HFFc6 (cell line): Measurements from ENCODE around the gene SYT2. TPM values are rescaled to one million over a fixed set of nuclear protein-coding genes. Genes with fewer than 3 reads are reported as not detected.

Experiments used
- DNase-seq: peaks from one replicate; pipeline ENCODE4 v3.0.0-alpha.2; 2018
- H3K27ac Mint-ChIP-seq: 2 replicates; pipeline ENCODE4 v1.8.0; 2020; ENCODE audit warnings: mild to moderate bottlenecking, mixed read lengths
- H3K27me3 Mint-ChIP-seq: 2 replicates; pipeline ENCODE4 v1.8.0; 2021; ENCODE audit warnings: mild to moderate bottlenecking, moderate library complexity, mixed read lengths; ENCODE audit not compliant: insufficient read depth
- H3K36me3 Mint-ChIP-seq: 2 replicates; pipeline ENCODE4 v1.8.0; 2021; ENCODE audit warnings: low read depth, mixed read lengths
- H3K4me1 Mint-ChIP-seq: 2 replicates; pipeline ENCODE4 v1.8.0; 2020; ENCODE audit warnings: low read depth, mixed read lengths
- H3K4me3 Mint-ChIP-seq: 2 replicates; pipeline ENCODE4 v1.8.0; 2020; ENCODE audit warnings: mild to moderate bottlenecking, moderate library complexity, mixed read lengths
- H3K9me3 Mint-ChIP-seq: 2 replicates; pipeline ENCODE4 v1.8.0; 2020; ENCODE audit warnings: mild to moderate bottlenecking, mixed read lengths
- total RNA-seq, 6 experiments: library from RNA; stranded (reverse); fragmentation: NEBNext Ultra II Directional; extraction: Animal tissue kit (Norgen Biotek cat#: 25700); gene quantifications; 2 replicates in 1 of 6; 3 replicates in 5 of 6; pipeline ENCODE4 v1.2.3, GENCODE V29; 2021
- TF ChIP-seq, protein P1 (sequence below): fragments of 200-600 bp; sonication (generic); IDR thresholded peaks from 2 replicates; pipeline ENCODE4 v1.5.0; 2021; ENCODE audit warnings: antibody characterized with exemption, mild to moderate bottlenecking

The SYT2 gene
- total RNA-seq, 6 experiments from 2014 or later = 0.03 TPM; not detected in 5

DNA sequence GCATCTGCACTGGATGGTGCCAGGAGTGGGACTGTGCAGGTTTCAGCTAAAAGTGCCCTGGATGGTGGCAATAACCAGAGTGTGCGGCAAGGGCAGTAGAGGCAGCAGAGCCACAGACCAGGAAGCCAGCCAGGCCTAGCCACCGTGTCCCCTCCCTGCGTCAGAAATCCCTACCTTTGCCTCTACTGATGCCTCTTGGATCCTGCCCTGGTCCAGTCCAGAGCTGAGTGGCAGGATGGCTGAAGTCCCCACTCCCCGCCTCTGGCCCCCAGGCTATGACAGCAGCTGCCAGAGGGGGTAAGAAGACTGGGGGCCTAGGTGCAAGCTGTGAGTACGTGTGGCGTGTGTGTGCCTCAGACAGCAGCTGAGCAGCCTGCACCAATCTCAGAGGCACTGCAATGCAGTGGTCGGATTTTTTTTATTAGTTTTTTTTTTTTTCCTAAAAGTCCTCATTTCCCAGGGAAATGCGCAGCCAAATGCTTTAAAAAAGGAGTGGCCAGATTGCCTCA is 51.9 kb downstream of the SYT2 start:
- Mint-ChIP-seq H3K27ac (no peak overlapping the region), H3K27me3 (peaks cover 46% of the 10 kb centered on the region), H3K36me3 (no peaks in the 10 kb centered on the region), H3K9me3 (no peaks in the 10 kb centered on the region), H3K4me1 (no peaks in the 10 kb centered on the region), H3K4me3 (no peak overlapping the region)
- no peak for DNase-seq
- TF ChIP-seq, protein P1, sequence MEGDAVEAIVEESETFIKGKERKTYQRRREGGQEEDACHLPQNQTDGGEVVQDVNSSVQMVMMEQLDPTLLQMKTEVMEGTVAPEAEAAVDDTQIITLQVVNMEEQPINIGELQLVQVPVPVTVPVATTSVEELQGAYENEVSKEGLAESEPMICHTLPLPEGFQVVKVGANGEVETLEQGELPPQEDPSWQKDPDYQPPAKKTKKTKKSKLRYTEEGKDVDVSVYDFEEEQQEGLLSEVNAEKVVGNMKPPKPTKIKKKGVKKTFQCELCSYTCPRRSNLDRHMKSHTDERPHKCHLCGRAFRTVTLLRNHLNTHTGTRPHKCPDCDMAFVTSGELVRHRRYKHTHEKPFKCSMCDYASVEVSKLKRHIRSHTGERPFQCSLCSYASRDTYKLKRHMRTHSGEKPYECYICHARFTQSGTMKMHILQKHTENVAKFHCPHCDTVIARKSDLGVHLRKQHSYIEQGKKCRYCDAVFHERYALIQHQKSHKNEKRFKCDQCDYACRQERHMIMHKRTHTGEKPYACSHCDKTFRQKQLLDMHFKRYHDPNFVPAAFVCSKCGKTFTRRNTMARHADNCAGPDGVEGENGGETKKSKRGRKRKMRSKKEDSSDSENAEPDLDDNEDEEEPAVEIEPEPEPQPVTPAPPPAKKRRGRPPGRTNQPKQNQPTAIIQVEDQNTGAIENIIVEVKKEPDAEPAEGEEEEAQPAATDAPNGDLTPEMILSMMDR = no peak

DNA sequence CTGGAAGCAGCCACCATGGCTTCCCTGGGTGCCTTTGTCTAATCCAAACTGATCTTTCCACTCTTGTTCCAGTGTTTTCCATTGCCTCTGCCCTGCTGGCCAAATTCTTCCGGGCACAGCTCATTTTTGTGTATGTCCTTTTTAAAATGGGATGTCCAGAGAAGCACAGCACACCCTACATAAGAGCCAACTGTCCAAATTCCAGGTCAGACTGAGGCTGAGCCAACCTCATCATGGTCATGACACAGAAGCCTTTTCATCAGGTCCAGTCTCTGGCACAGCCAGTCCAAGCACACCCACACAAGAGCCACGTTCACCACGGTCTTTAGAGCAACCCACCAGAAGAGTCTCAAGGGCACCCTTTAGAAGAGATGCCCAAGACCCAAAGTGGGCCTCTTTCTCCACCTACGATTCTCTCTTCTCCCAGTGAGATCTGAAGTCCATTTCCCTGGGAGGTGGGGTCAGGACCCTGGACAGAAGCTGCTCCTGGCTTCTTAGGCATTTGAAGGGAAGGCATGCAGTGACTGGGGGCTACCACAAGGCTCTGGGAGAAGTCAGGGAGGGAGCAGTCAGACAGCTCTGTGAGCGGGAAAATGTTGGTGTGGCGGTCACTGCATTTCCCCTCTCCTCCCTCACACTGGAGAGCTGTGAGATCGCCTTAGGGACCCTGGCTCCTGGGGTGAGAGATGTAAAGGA is 53.2 kb downstream of the SYT2 start:
- DNase-seq = peak; percentile 18
- H3K9me3 Mint-ChIP-seq = no peaks in the 10 kb centered on the region
- TF ChIP-seq, protein P1 = peak; percentile 30
- H3K27ac Mint-ChIP-seq = no peak overlapping the region
- H3K4me3 Mint-ChIP-seq = no peak overlapping the region
- peaks cover 51% of the 10 kb centered on the region for H3K27me3 Mint-ChIP-seq
- no peaks in the 10 kb centered on the region for H3K4me1 Mint-ChIP-seq
- no peaks in the 10 kb centered on the region for H3K36me3 Mint-ChIP-seq

DNA sequence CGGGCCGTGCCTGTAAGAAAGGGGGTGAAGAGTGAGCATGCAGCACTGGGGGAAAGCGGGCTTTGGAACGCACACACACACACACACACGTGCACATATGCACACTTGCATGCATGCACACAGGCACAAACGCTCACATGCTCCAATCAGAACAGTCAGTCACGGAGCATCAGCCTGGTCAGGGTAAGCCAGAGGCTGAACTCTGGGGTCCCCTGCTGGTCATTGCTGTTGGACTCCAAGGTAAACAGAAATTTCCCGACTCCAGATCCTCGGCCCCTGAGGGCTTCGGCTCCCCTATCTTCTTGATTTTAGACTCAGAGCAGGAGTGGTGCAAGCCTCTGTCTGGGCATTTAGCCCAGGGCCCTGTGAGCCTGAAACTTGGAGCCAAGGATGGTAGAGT is 54.2 kb downstream of the SYT2 start:
- Mint-ChIP-seq H3K36me3 (no peaks in the 10 kb centered on the region), H3K27me3 (peaks cover 56% of the 10 kb centered on the region), H3K4me3 (no peak overlapping the region), H3K9me3 (no peaks in the 10 kb centered on the region), H3K27ac (no peak overlapping the region), H3K4me1 (no peaks in the 10 kb centered on the region)
- no peak for DNase-seq
- TF ChIP-seq, protein P1 = peak; percentile 59

DNA sequence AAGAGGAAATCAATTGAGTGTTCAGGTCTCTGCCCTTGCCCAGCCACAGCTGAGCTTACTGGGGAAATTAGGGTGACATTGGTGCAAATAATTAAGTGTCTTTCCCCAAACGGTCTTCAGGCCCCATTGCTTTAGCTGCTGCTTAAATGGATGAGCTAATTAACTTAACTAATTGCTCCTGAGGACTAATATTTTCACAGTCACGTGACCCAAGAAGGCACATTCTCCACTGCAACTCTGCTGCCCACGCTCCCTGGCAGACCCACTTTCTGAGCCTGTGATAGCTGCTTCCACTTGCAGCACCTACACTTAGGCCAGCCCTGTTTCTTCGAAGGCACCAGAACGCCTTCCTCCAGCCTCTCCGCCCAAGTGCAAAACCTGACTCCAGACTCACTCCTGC is 56.2 kb downstream of the SYT2 start:
- H3K4me1 Mint-ChIP-seq = no peaks in the 10 kb centered on the region
- H3K27me3 Mint-ChIP-seq = peaks cover 63% of the 10 kb centered on the region

DNA sequence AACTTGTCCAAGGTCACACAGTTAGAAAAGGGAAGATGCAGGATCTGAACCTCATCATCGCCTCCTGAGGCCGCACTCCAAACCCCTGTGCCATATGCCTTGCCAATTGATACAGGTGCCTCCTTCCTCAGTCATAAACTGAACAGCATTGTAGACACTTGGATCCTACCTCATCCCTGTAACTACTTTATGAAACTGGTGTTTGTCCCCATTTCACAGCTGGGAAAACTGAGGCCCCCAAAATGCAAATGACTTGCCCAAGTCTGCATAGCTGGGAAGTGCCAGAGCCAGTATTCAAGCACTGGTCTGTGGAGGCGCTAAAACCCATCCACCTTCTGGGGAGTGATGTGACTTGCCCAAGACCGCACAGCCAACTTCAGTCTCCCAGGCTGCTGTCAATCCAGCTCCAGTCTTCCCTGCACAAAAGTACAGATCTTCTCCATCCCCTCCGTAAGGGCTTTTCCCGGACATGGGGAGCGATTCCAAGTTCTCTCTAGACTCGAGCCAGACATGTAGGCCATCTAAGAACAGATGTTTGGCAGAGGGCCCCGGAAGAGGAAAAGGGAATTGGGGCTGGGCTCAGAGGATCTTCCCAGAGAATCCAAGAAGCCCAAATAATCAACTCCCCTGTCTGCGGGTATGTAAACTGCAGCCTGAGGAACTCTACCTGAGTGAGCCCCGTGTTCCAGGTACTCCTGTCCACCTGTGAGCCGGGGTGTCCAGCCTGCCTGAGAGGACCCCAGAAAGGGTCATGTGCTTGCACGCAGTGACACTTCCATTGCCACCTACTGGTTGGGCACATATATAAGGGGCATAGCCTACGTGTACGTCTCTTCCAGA is 60.5 kb downstream of the SYT2 start:
- Mint-ChIP-seq H3K36me3 (no peaks in the 10 kb centered on the region), H3K9me3 (no peaks in the 10 kb centered on the region), H3K27ac (no peak overlapping the region), H3K27me3 (peaks cover 63% of the 10 kb centered on the region), H3K4me1 (no peaks in the 10 kb centered on the region), H3K4me3 (no peak overlapping the region)
- no peak for DNase-seq
- TF ChIP-seq, protein P1 = peak; percentile 28

More for the DNA sequence above, 56.2 kb downstream of the SYT2 start:
- H3K4me3 Mint-ChIP-seq = no peak overlapping the region
- no peak for DNase-seq
- TF ChIP-seq, protein P1 = no peak
- no peaks in the 10 kb centered on the region for H3K9me3 Mint-ChIP-seq
- H3K27ac Mint-ChIP-seq = no peak overlapping the region
- no peaks in the 10 kb centered on the region for H3K36me3 Mint-ChIP-seq
